C4-2B (cell line): ENCODE measurements around the gene GGTA1.
"Not testable (repeated sequence)": the region's sequence is repeated elsewhere in the genome, so short reads cannot be mapped to it uniquely, and the experiment has no call there.

Experiments used
- ZFX ChIP-seq: fragments of 450-650 bp; IDR thresholded peaks from 2 replicates; pipeline ENCODE4 v1.6.1; 2017
- TF ChIP-seq, protein P1 (sequence below): fragments of 450-650 bp; conservative IDR thresholded peaks from 2 replicates; pipeline ENCODE4 v1.5.1; 2017; ENCODE audit warnings: mild to moderate bottlenecking

DNA sequence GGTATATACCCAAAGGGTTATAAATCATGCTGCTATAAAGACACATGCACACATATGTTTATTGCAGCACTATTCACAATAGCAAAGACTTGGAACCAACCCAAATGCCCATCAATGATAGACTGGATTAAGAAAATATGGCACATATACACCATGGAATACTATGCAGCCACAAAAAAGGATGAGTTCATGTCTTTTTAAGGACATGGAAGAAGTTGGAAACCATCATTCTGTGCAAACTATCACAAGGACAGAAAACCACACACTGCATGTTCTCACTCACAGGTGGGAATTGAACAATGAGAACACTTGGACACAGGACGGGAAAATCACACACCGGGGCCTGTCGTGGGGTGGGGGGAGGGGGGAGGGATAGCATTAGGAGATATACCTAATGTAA is 62.6 kb downstream of the GGTA1 start:
- TF ChIP-seq, protein P1, sequence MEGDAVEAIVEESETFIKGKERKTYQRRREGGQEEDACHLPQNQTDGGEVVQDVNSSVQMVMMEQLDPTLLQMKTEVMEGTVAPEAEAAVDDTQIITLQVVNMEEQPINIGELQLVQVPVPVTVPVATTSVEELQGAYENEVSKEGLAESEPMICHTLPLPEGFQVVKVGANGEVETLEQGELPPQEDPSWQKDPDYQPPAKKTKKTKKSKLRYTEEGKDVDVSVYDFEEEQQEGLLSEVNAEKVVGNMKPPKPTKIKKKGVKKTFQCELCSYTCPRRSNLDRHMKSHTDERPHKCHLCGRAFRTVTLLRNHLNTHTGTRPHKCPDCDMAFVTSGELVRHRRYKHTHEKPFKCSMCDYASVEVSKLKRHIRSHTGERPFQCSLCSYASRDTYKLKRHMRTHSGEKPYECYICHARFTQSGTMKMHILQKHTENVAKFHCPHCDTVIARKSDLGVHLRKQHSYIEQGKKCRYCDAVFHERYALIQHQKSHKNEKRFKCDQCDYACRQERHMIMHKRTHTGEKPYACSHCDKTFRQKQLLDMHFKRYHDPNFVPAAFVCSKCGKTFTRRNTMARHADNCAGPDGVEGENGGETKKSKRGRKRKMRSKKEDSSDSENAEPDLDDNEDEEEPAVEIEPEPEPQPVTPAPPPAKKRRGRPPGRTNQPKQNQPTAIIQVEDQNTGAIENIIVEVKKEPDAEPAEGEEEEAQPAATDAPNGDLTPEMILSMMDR: not testable (repeated sequence)
- TF ChIP-seq ZFX: not testable (repeated sequence)
